PC-9 (cell line): ENCODE data around the gene CSNK2A1. TPM values are rescaled to one million over a fixed set of nuclear protein-coding genes. Genes with fewer than 3 reads are reported as not detected.

Experiments used
- BruUV-seq: library from RNA; stranded (reverse); fragments of 400-500 nt; replicated peaks from 2 replicates; lab custom pipeline; 2021; lab: Mats Ljungman, UMichigan
- CTCF ChIA-PET: fragments of 300-600 bp; sonication (Branson Sonifier 250); formaldehyde crosslinking; loops from one replicate; lab custom pipeline; 2022; ENCODE audit warnings: antibody characterized with exemption; lab: Charles Lee
- POLR2A ChIA-PET: fragments of 300-600 bp; sonication (Branson Sonifier 250); formaldehyde crosslinking; loops from one replicate; lab custom pipeline; 2022; ENCODE audit warnings: antibody characterized with exemption; ENCODE audit not compliant: unreplicated experiment; lab: Charles Lee
- DNase-seq, 2 experiments: peaks; one replicate each; pipeline versions ENCODE4 v3.0.0 to v3.0.0-alpha.2; 2015 to 2022; ENCODE audit warnings: mixed read lengths in 1 of 2
- H2AFZ ChIP-seq: fragments of 200-600 bp; sonication (generic); 2 replicates; pipeline ENCODE4 v1.8.1; 2017; ENCODE audit warnings: antibody characterized with exemption
- H3F3A ChIP-seq: fragments of 200-600 bp; sonication (generic); 2 replicates; pipeline ENCODE4 v1.8.1; 2017; ENCODE audit warnings: antibody characterized with exemption, mild to moderate bottlenecking, low read depth; ENCODE audit not compliant: insufficient read depth
- H3K27ac ChIP-seq: fragments of 200-600 bp; sonication (generic); 2 replicates; pipeline ENCODE4 v1.6.1; 2016; ENCODE audit warnings: mixed run types
- H3K27me3 ChIP-seq: fragments of 200-600 bp; sonication (generic); 2 replicates; pipeline ENCODE4 v1.6.1; 2016; ENCODE audit warnings: low read depth, mixed run types; ENCODE audit not compliant: insufficient read depth
- H3K36me3 ChIP-seq: fragments of 200-600 bp; sonication (generic); 2 replicates; pipeline ENCODE4 v1.6.1; 2016; ENCODE audit warnings: low read depth, mixed run types
- H3K4me1 ChIP-seq: fragments of 200-600 bp; sonication (generic); replicated peaks from 2 replicates; pipeline ENCODE4 v1.6.1; 2016; ENCODE audit warnings: mixed run types; ENCODE audit not compliant: insufficient read depth
- H3K4me2 ChIP-seq: fragments of 200-600 bp; sonication (generic); 2 replicates; pipeline ENCODE4 v1.6.1; 2017; ENCODE audit warnings: mixed run types
- H3K4me3 ChIP-seq: fragments of 200-600 bp; sonication (generic); 2 replicates; pipeline ENCODE4 v1.6.1; 2016; ENCODE audit warnings: mixed run types
- H3K79me2 ChIP-seq: fragments of 200-600 bp; sonication (generic); 2 replicates; pipeline ENCODE4 v1.6.1; 2017; ENCODE audit warnings: low read depth, mixed run types
- H3K9me2 ChIP-seq: fragments of 200-600 bp; sonication (generic); 2 replicates; pipeline ENCODE4 v1.8.1; 2017; ENCODE audit warnings: mild to moderate bottlenecking; ENCODE audit not compliant: insufficient read depth
- H3K9me3 ChIP-seq: fragments of 200-600 bp; sonication (generic); 2 replicates; pipeline ENCODE4 v1.8.1; 2016; ENCODE audit warnings: low read depth; ENCODE audit not compliant: insufficient read depth
- H4K20me1 ChIP-seq: fragments of 200-600 bp; sonication (generic); 2 replicates; pipeline ENCODE4 v1.8.1; 2017; ENCODE audit not compliant: insufficient read depth
- EZH2 ChIP-seq: fragments of 200-600 bp; sonication (generic); IDR thresholded peaks from 2 replicates; pipeline ENCODE4 v1.8.0; 2017; ENCODE audit warnings: antibody characterized with exemption, low read depth
- intact Hi-C: fragments of 100-400 bp; cut with micrococcal nuclease; formaldehyde crosslinking; loops from one replicate; pipeline ENCODE4 v1.10.0; 2022; ENCODE audit not compliant: unreplicated experiment
- total RNA-seq: library from RNA; stranded (reverse); gene quantifications from 2 replicates; pipeline ENCODE4 v1.2.3, GENCODE V29; 2021
- TF ChIP-seq, protein P1 (sequence below): fragments of 200-600 bp; sonication (generic); conservative IDR thresholded peaks from 2 replicates; pipeline ENCODE4 v1.6.1; 2017; ENCODE audit warnings: mixed run types, antibody characterized with exemption, mild to moderate bottlenecking, moderate library complexity

Gene CSNK2A1
- total RNA-seq, 1 experiment from 2014 or later = 222 TPM

DNA sequence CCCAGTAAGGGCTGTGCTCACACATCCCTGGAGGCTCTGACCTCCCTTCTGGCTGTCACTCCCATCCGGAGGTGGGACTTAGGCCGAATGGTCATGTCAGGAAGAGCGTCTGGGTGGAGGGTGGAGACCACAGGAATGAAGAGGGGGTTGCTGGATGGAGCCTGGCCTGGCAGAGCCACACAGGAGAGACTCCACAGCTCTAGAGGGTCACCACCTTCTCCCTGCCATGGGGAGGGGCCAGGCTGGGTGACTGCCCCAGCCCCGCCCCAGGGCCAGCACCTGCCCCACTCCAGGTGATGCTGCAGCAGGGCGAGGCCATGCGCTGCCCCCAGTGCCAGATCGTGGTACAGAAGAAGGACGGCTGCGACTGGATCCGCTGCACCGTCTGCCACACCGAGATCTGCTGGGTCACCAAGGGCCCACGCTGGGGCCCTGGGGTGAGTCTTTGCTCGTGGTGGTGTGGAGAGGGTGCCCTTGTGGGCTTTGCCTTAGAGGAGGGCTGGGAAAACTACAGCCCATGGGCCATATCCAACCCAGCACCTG, 114.9 kb downstream of the CSNK2A1 start:
- Histone ChIP-seq H3K4me1 (no peaks in the 10 kb centered on the region), H3F3A (peaks cover 52% of the 10 kb centered on the region), H2AFZ (no peak overlapping the region), H3K4me2 (no peak overlapping the region), H3K4me3 (no peak overlapping the region), H3K9me3 (no peaks in the 10 kb centered on the region), H3K27me3 (no peaks in the 10 kb centered on the region), H3K9me2 (no peaks in the 10 kb centered on the region), H3K79me2 (no peaks in the 10 kb centered on the region), H4K20me1 (0 out of 2 replicates have a peak, but pooled peaks cover 9% of the 10 kb centered on the region), H3K27ac (no peak overlapping the region), H3K36me3 (peaks cover 7% of the 10 kb centered on the region; the same call in 1 of the 2 replicates)
- DNase-seq = no peak
- ChIA-PET POLR2A (no interaction called here), CTCF (interaction anchor here (0.6 kb wide), 2 partner anchors 31 to 72 kb away, joined by 3 to 9 read pairs; no protein-coding TSS in a partner anchor)
- intact Hi-C loops = no loop called here
- no TSS peak for BruUV-seq
- TF ChIP-seq, protein P1, sequence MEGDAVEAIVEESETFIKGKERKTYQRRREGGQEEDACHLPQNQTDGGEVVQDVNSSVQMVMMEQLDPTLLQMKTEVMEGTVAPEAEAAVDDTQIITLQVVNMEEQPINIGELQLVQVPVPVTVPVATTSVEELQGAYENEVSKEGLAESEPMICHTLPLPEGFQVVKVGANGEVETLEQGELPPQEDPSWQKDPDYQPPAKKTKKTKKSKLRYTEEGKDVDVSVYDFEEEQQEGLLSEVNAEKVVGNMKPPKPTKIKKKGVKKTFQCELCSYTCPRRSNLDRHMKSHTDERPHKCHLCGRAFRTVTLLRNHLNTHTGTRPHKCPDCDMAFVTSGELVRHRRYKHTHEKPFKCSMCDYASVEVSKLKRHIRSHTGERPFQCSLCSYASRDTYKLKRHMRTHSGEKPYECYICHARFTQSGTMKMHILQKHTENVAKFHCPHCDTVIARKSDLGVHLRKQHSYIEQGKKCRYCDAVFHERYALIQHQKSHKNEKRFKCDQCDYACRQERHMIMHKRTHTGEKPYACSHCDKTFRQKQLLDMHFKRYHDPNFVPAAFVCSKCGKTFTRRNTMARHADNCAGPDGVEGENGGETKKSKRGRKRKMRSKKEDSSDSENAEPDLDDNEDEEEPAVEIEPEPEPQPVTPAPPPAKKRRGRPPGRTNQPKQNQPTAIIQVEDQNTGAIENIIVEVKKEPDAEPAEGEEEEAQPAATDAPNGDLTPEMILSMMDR = no peak
- TF ChIP-seq EZH2 = no peak

DNA sequence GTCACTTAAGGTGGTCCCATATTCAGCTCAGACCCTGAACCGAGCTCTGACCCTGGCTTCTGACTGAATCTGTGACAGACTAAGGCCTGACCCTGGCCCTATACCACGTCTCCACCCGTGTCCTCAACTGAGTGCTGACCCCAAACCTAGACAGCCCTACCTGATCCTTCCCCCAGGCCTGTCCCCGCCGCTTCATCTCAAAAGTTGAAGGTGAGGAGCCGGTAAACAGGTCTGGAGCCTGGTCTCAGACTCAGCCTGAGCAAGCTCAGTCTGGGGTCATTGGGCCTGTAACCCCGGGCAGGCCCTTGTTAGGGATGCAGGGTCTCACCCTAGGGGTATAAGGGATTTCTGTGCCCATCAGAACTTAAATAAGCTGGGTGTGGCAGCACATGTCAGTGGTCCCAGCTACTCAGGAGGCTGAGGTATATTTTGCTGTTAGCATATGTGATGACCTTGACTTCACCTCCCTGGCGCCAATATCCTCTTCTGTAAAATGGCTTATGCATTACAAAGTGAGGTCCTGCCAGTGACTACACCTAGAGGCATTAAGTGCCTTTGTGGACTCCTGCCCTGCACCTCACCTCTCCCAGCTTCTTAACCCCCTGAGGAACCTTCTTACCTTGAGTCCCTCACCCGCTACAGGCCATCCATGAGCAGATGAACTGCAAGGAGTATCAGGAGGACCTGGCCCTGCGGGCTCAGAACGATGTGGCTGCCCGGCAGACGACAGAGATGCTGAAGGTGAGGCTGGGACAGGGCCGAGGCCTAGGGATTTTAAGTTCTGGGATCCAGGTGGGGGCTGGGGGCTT, 115.5 kb downstream of the CSNK2A1 start:
- no TSS peak for BruUV-seq
- Histone ChIP-seq H3F3A (peaks cover 45% of the 10 kb centered on the region), H3K36me3 (peaks cover 7% of the 10 kb centered on the region; the same call in 1 of the 2 replicates), H4K20me1 (0 out of 2 replicates have a peak, but pooled peaks cover 9% of the 10 kb centered on the region), H3K9me3 (no peaks in the 10 kb centered on the region), H3K4me3 (no peak overlapping the region), H3K27ac (no peak overlapping the region), H3K4me1 (no peaks in the 10 kb centered on the region), H3K9me2 (no peaks in the 10 kb centered on the region), H3K4me2 (no peak overlapping the region), H3K79me2 (no peaks in the 10 kb centered on the region), H3K27me3 (no peaks in the 10 kb centered on the region), H2AFZ (no peak overlapping the region)
- DNase-seq = no peak
- TF ChIP-seq, protein P1 = no peak
- no peak for TF ChIP-seq EZH2
- CTCF ChIA-PET = interaction anchor here (0.6 kb wide), 2 partner anchors 30 to 71 kb away, joined by 3 to 9 read pairs; no protein-coding TSS in a partner anchor
- POLR2A ChIA-PET = no interaction called here
- intact Hi-C loops = no loop called here

DNA sequence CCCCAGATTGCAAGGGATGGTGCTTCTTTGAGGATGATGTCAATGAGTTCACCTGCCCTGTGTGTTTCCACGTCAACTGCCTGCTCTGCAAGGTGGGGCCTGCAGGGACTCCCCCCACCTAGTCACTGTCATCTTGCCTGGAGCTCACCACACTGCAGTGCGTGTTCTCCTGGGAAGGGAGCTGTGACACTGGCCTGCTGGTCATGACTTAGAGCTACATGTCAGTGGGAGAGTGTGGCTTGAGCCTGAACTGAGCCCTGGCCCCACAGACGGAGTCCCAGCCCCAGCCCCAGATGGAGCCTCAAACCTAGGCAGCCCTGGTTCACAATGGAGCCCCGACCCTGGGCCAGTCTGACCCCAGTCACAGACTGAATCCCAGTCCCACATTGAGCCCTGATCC, 116.2 kb downstream of the CSNK2A1 start:
- H3K4me3 ChIP-seq = no peak overlapping the region
- TF ChIP-seq, protein P1 = no peak
- no peak for TF ChIP-seq EZH2
- BruUV-seq = no TSS peak
- ChIA-PET CTCF (no interaction called here), POLR2A (no interaction called here)
- no peaks in the 10 kb centered on the region for H3K79me2 ChIP-seq
- DNase-seq = no peak
- H3F3A ChIP-seq = peaks cover 39% of the 10 kb centered on the region
- H3K27me3 ChIP-seq = no peaks in the 10 kb centered on the region
- H3K4me1 ChIP-seq = no peaks in the 10 kb centered on the region
- intact Hi-C loops = no loop called here
- H3K27ac ChIP-seq = no peak overlapping the region
- H3K9me2 ChIP-seq = no peaks in the 10 kb centered on the region
- 0 out of 2 replicates have a peak, but pooled peaks cover 9% of the 10 kb centered on the region for H4K20me1 ChIP-seq
- peaks cover 10% of the 10 kb centered on the region; the same call in 1 of the 2 replicates for H3K36me3 ChIP-seq
- no peak overlapping the region for H2AFZ ChIP-seq
- no peak overlapping the region for H3K4me2 ChIP-seq
- H3K9me3 ChIP-seq = no peaks in the 10 kb centered on the region
